Endothelial cell of umbilical vein (primary cell): Measurements from ENCODE around the gene ADAMTS17. TPM values are rescaled to one million over a fixed set of nuclear protein-coding genes. Genes with fewer than 3 reads are reported as not detected.

ENCODE experiments used
- BruUV-seq: library from RNA; stranded (reverse); fragments of 400-500 nt; replicated peaks from 2 replicates; lab custom pipeline; 2021; lab: Mats Ljungman, UMichigan
- CTCF ChIA-PET: fragments of 300-600, 350-600 bp; sonication (Branson Sonifier 250); formaldehyde crosslinking; loops from one replicate; lab custom pipeline; 2021; ENCODE audit warnings: antibody characterized with exemption, inconsistent platforms; lab: Charles Lee
- POLR2A ChIA-PET: fragments of 300-600, 350-600 bp; sonication (Branson Sonifier 250); formaldehyde crosslinking; loops from one replicate; lab custom pipeline; 2021; ENCODE audit warnings: antibody characterized with exemption, inconsistent platforms; lab: Charles Lee
- DNase-seq: peaks from one replicate; pipeline ENCODE4 v3.0.0-alpha.2; 2011; ENCODE audit warnings: low read depth, low spot score
- FAIRE-seq: peaks from 2 replicates; lab custom pipeline; 2011; peaks lifted over from hg19 to GRCh38; lab: Jason Lieb, UNC
- H2AFZ ChIP-seq: 2 replicates; pipeline ENCODE4 v1.6.0; 2012; ENCODE audit warnings: low read depth, low read length, control low read depth, inconsistent platforms
- H3K27ac ChIP-seq: 2 replicates; pipeline ENCODE4 v1.5.1; 2011; ENCODE audit warnings: low read depth, mild to moderate bottlenecking, control low read depth, low read length, moderate library complexity; ENCODE audit not compliant: insufficient read depth
- H3K27me3 ChIP-seq, 2 experiments: 2 replicates each; pipeline versions ENCODE4 v1.6.0 to v1.6.1; 2011; ENCODE audit warnings: low read length in 2 of 2, mixed read lengths in 1 of 2; ENCODE audit not compliant: control insufficient read depth in 2 of 2, insufficient read depth in 2 of 2
- H3K36me3 ChIP-seq, 2 experiments: 2 replicates in 1 of 2; 3 replicates in 1 of 2; pipeline ENCODE4 v1.5.1; 2011; ENCODE audit warnings: low read length in 2 of 2, mild to moderate bottlenecking in 1 of 2, moderate library complexity in 1 of 2; ENCODE audit not compliant: control insufficient read depth in 2 of 2, insufficient read depth in 2 of 2; ENCODE audit errors: extremely low read depth in 1 of 2
- H3K4me1 ChIP-seq: 3 replicates; pipeline ENCODE4 v1.5.1; 2011; ENCODE audit warnings: mild to moderate bottlenecking, low read length; ENCODE audit not compliant: control insufficient read depth, insufficient read depth; ENCODE audit errors: extremely low read depth
- H3K4me2 ChIP-seq: 2 replicates; pipeline ENCODE4 v1.6.1; 2011; ENCODE audit warnings: low read length, control low read depth, mixed read lengths; ENCODE audit not compliant: insufficient read depth
- H3K4me3 ChIP-seq, 3 experiments: fragments of 200-600 bp in 1 of 3; sonication (generic), shearing (Covaris generic) in 1 of 3; replicated peaks in 1 of 3; 2 replicates each; pipeline ENCODE4 v1.5.1; 2011 to 2016; ENCODE audit warnings: control low read depth in 3 of 3, low read length in 3 of 3, mild to moderate bottlenecking in 2 of 3, inconsistent platforms in 1 of 3, low read depth in 1 of 3, moderate library complexity in 1 of 3; ENCODE audit not compliant: insufficient read depth in 1 of 3
- H3K79me2 ChIP-seq: 2 replicates; pipeline ENCODE4 v1.6.0; 2012; ENCODE audit warnings: low read length, inconsistent platforms; ENCODE audit not compliant: control insufficient read depth, insufficient read depth
- H3K9ac ChIP-seq: replicated peaks from 2 replicates; pipeline ENCODE3; 2011; ENCODE audit warnings: low read length, control low read depth; ENCODE audit not compliant: insufficient read depth; ENCODE audit errors: extremely low read depth
- H3K9me1 ChIP-seq: replicated peaks from 3 replicates; pipeline ENCODE4 v1.6.0; 2011; ENCODE audit warnings: mild to moderate bottlenecking, low read length; ENCODE audit not compliant: control insufficient read depth, insufficient read depth; ENCODE audit errors: extremely low read depth
- H3K9me3 ChIP-seq: replicated peaks from 2 replicates; pipeline ENCODE4 v1.5.1; 2012; ENCODE audit warnings: low read length, inconsistent platforms; ENCODE audit not compliant: control insufficient read depth, insufficient read depth
- H4K20me1 ChIP-seq: replicated peaks from 2 replicates; pipeline ENCODE3; 2011; ENCODE audit warnings: mild to moderate bottlenecking, low read length; ENCODE audit not compliant: control insufficient read depth, insufficient read depth; ENCODE audit errors: extremely low read depth
- CTCF ChIP-seq, 2 donors: IDR thresholded peaks; 1 replicate in 1 of 2; 2 replicates in 1 of 2; pipeline ENCODE4 v1.5.1; 2011; ENCODE audit warnings: low read length in 2 of 2, mild to moderate bottlenecking in 2 of 2, moderate library complexity in 2 of 2, control low read depth in 1 of 2, inconsistent platforms in 1 of 2, low read depth in 1 of 2; ENCODE audit not compliant: insufficient read depth in 1 of 2; ENCODE audit errors: extremely low read depth in 1 of 2
- EZH2 ChIP-seq: IDR thresholded peaks from 2 replicates; pipeline ENCODE4 v1.6.1; 2012; ENCODE audit warnings: borderline replicate concordance, low read depth, mild to moderate bottlenecking, moderate library complexity, low read length, inconsistent platforms; ENCODE audit not compliant: severe bottlenecking
- FOS ChIP-seq: IDR thresholded peaks from 2 replicates; pipeline ENCODE4 v1.6.1; 2011; ENCODE audit warnings: mild to moderate bottlenecking, low read length, moderate library complexity, borderline replicate concordance; ENCODE audit not compliant: insufficient read depth
- GATA2 ChIP-seq: IDR thresholded peaks from 2 replicates; pipeline ENCODE4 v1.7.0; 2011; ENCODE audit warnings: low read depth, mild to moderate bottlenecking, moderate library complexity, mixed read lengths, low read length; ENCODE audit not compliant: insufficient read length, insufficient read depth
- JUN ChIP-seq: IDR thresholded peaks from 2 replicates; pipeline ENCODE4 v1.6.1; 2011; ENCODE audit warnings: borderline replicate concordance, low read depth; ENCODE audit not compliant: insufficient read length, insufficient read depth
- MAX ChIP-seq: IDR thresholded peaks from 2 replicates; pipeline ENCODE4 v1.6.1; 2011; ENCODE audit not compliant: insufficient read depth, insufficient read length
- MYC ChIP-seq: IDR thresholded peaks from one replicate; pipeline ENCODE4 v1.6.1; 2011; ENCODE audit warnings: mild to moderate bottlenecking, low read depth, low read length
- POLR2A ChIP-seq: IDR thresholded peaks from 2 replicates; pipeline ENCODE4 v1.6.1; 2012; ENCODE audit warnings: low read depth, mild to moderate bottlenecking, control low read depth, low read length
- POLR2AphosphoS5 ChIP-seq: IDR thresholded peaks from 2 replicates; pipeline ENCODE4 v1.6.1; 2012; ENCODE audit warnings: low read depth, mild to moderate bottlenecking, control low read depth, low read length, moderate library complexity; ENCODE audit not compliant: insufficient read depth
- dilution Hi-C: fragments of 300-500 bp; cut with MboI; formaldehyde crosslinking; loops from one replicate; pipeline ENCODE4 v1.15.0; 2019; ENCODE audit warnings: low sequenced_read_pairs; ENCODE audit not compliant: extremely low pct_ligation_motif_present
- intact Hi-C: fragments of 100-400 bp; cut with micrococcal nuclease; formaldehyde crosslinking; loops from one replicate; pipeline ENCODE4 v1.10.0; 2022
- polyA plus RNA-seq, 4 experiments: library from polyadenylated mRNA; depleted of rRNA in 3 of 4; stranded (reverse) in 3 of 4; unstranded in 1 of 4; fragments of >200 nt; gene quantifications; 2 replicates each; pipeline versions ENCODE4 v1.2.1 to v1.2.3, GENCODE V29; 2011 to 2012; ENCODE audit warnings: missing spikeins in 1 of 4
- total RNA-seq: library from RNA; stranded (reverse); gene quantifications from 2 replicates; pipeline ENCODE4 v1.2.3, GENCODE V29; 2021

ADAMTS17 gene
- total and polyA plus RNA-seq, 2 donors (not counting 3 experiments of a cell fraction or from before 2014, with no cell fraction given) = 0.12 TPM; not detected in 1

DNA sequence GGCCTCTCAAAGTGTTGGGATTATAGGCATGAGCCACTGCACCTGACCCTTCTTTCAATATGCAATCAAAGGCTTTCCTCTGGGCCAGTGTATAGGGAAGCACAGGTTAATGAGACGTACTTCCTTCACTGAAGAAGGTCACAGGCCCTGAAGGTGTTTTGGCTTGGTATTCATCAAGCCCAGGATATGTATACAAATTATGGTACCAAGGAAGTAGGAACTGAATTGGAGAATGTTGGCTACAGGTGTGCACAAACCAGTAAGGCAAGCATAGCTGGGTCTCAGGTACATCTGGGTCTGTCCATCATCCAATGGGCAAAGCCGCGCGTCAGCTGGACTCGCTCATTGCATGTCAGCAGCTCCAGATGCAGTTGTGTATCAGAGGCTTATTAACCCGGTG is 237.9 kb downstream of the ADAMTS17 start:
- no peak overlapping the region for H3K4me2 ChIP-seq
- POLR2A ChIA-PET = no interaction called here
- TF ChIP-seq EZH2 (no peak), MYC (no peak), POLR2A (no peak), JUN (no peak), GATA2 (no peak), MAX (no peak), FOS (no peak), CTCF (IDR thresholded peaks at IDR 0.05; ENCODE audit: extremely low read depth in 1 of 2, insufficient read depth in 1 of 2, low read depth in 1 of 2, low read length in 2 of 2) (no peak), POLR2AphosphoS5 (no peak)
- H3K27me3 ChIP-seq = no peaks in the 10 kb centered on the region
- H2AFZ ChIP-seq = no peak overlapping the region
- no peaks in the 10 kb centered on the region for H3K9me3 ChIP-seq
- CTCF ChIA-PET = no interaction called here
- H3K27ac ChIP-seq = no peak overlapping the region
- no peak for DNase-seq
- H3K79me2 ChIP-seq = no peaks in the 10 kb centered on the region
- H4K20me1 ChIP-seq = no peaks in the 10 kb centered on the region
- no peak overlapping the region for H3K9ac ChIP-seq
- no peaks in the 10 kb centered on the region for H3K9me1 ChIP-seq
- intact Hi-C loops = no loop called here
- no peak overlapping the region for H3K4me3 ChIP-seq
- dilution Hi-C loops = no loop called here
- H3K36me3 ChIP-seq = no peaks in the 10 kb centered on the region
- no peak for FAIRE-seq
- no peaks in the 10 kb centered on the region for H3K4me1 ChIP-seq
- BruUV-seq = no TSS peak
